K562 (cell line): ENCODE data around the gene WEE1.

Experiments used
- CTCF ChIP-seq, 3 experiments: IDR thresholded peaks in 2 of 3; conservative IDR thresholded peaks in 1 of 3; 2 replicates each; pipeline ENCODE4 v1.5.1; 2011 to 2012; ENCODE audit warnings: low read length in 3 of 3, mild to moderate bottlenecking in 3 of 3, control low read depth in 2 of 3, improper control_type of control experiment in 1 of 3, inconsistent platforms in 1 of 3, low read depth in 1 of 3, mixed read lengths in 1 of 3, moderate library complexity in 1 of 3; ENCODE audit not compliant: insufficient read depth in 2 of 3
- EP300 ChIP-seq: IDR thresholded peaks from 2 replicates; pipeline ENCODE4 v1.6.1; 2012; ENCODE audit warnings: low read length, improper control_type of control experiment
- ERF ChIP-seq: fragments of 450-650 bp; formaldehyde crosslinking; IDR thresholded peaks from 2 replicates; pipeline ENCODE4 v1.4.0; 2020; ENCODE audit warnings: mild to moderate bottlenecking, mixed read lengths
- KAT2B ChIP-seq: IDR thresholded peaks from one replicate; pipeline ENCODE4 v1.6.1; 2012; ENCODE audit warnings: low read depth, mild to moderate bottlenecking, control low read depth, inconsistent platforms, low read length, moderate library complexity
- NBN ChIP-seq: fragments of 450-650 bp; IDR thresholded peaks from 2 replicates; pipeline ENCODE4 v1.6.1; 2016; ENCODE audit warnings: low read depth, mild to moderate bottlenecking
- NFIC ChIP-seq: fragments of 450-650 bp; IDR thresholded peaks from 2 replicates; pipeline ENCODE4 v1.6.1; 2017; ENCODE audit warnings: mild to moderate bottlenecking, inconsistent platforms
- PATZ1 ChIP-seq: fragments of 250-450 bp; sonication (Bioruptor Pico); IDR thresholded peaks from 2 replicates; pipeline ENCODE4 v1.5.0; 2020; ENCODE audit warnings: mild to moderate bottlenecking, borderline replicate concordance
- PCBP2 ChIP-seq: fragments of 200-400 bp; formaldehyde crosslinking; IDR thresholded peaks from 2 replicates; pipeline ENCODE4 v1.6.1; 2018; ENCODE audit warnings: low read length, low read depth, mild to moderate bottlenecking, moderate library complexity; ENCODE audit not compliant: poor library complexity, severe bottlenecking
- SP1 ChIP-seq: sonication (generic); formaldehyde crosslinking; IDR thresholded peaks from 2 replicates; pipeline ENCODE4 v1.8.1; 2022; ENCODE audit warnings: mild to moderate bottlenecking, missing genetic modification reagents
- SPI1 ChIP-seq: IDR thresholded peaks from 2 replicates; pipeline ENCODE4 v1.6.1; 2011; ENCODE audit warnings: low read depth, low read length, control low read depth, borderline replicate concordance
- STAT5A ChIP-seq: IDR thresholded peaks from 2 replicates; pipeline ENCODE4 v1.6.1; 2012; ENCODE audit warnings: low read length, inconsistent platforms, borderline replicate concordance
- TCF7 ChIP-seq: sonication (generic); IDR thresholded peaks from 2 replicates; pipeline ENCODE4 v1.6.1; 2016; ENCODE audit warnings: antibody characterized with exemption, borderline replicate concordance
- TFE3 ChIP-seq: fragments of 450-650 bp; formaldehyde crosslinking; IDR thresholded peaks from 2 replicates; pipeline ENCODE4 v1.4.0; 2020; ENCODE audit warnings: mild to moderate bottlenecking, mixed read lengths
- ZBTB11 ChIP-seq, 3 experiments: fragments of 200-800 bp in 1 of 3; fragments of 250-450 bp in 1 of 3; fragments of 450-650 bp in 1 of 3; sonication (Bioruptor Pico) in 1 of 3; sonication (Bioruptor generic) in 1 of 3; formaldehyde crosslinking in 1 of 3; IDR thresholded peaks; 2 replicates each; pipeline versions ENCODE4 v1.6.1 to v1.8.0; 2016 to 2022; ENCODE audit warnings: mild to moderate bottlenecking in 2 of 3, missing genetic modification characterization in 2 of 3, missing compliant biosample characterization in 1 of 3, moderate library complexity in 1 of 3

- TF ChIP-seq PATZ1 (no peak), NBN (no peak), CTCF (IDR thresholded peaks at IDR 0.05 in 2 of 3, conservative IDR thresholded peaks at IDR 0.05 in 1 of 3; ENCODE audit: insufficient read depth in 2 of 3, low read depth in 1 of 3, low read length in 3 of 3) (no peak), ZBTB11 (CRISPR knock-in tag; IDR thresholded peaks at IDR 0.05) (no peak), ERF (CRISPR knock-in tag) (no peak), STAT5A (no peak), PCBP2 (no peak), NFIC (no peak), TCF7 (no peak), EP300 (no peak), KAT2B (no peak), SPI1 (no peak), TFE3 (CRISPR knock-in tag) (no peak), SP1 (no peak)
Observed at GRCh38 chr11:9609841-9610240, 36.4 kb downstream of the WEE1 start.
